GM12891 (cell line): Measurements from ENCODE around the gene RIBC2.

Source experiments
- DNase-seq: peaks from one replicate; pipeline ENCODE4 v3.0.0; 2011; ENCODE audit warnings: low spot score; ENCODE audit not compliant: insufficient read length
- FAIRE-seq: peaks from 2 replicates; lab custom pipeline; 2011; peaks lifted over from hg19 to GRCh38; lab: Jason Lieb, UNC
- PAX5 ChIP-seq: IDR thresholded peaks from 2 replicates; pipeline ENCODE4 v1.6.1; 2011; ENCODE audit warnings: low read length, moderate library complexity, mild to moderate bottlenecking; ENCODE audit not compliant: insufficient read depth, severe bottlenecking
- POLR2A ChIP-seq: IDR thresholded peaks from 2 replicates; pipeline ENCODE4 v1.6.1; 2011; ENCODE audit warnings: low read depth, low read length, control low read depth
- POLR2AphosphoS5 ChIP-seq: IDR thresholded peaks from 2 replicates; pipeline ENCODE4 v1.6.1; 2011; ENCODE audit warnings: low read depth, low read length, control low read depth
- POU2F2 ChIP-seq: IDR thresholded peaks from 2 replicates; pipeline ENCODE4 v1.6.1; 2011; ENCODE audit warnings: low read depth, mild to moderate bottlenecking, control low read depth, low read length, moderate library complexity
- SPI1 ChIP-seq: IDR thresholded peaks from 2 replicates; pipeline ENCODE4 v1.6.1; 2011; ENCODE audit warnings: low read depth, low read length, control low read depth
- TAF1 ChIP-seq: IDR thresholded peaks from 2 replicates; pipeline ENCODE4 v1.6.1; 2011; ENCODE audit warnings: low read depth, low read length, control low read depth

RIBC2 gene

DNA sequence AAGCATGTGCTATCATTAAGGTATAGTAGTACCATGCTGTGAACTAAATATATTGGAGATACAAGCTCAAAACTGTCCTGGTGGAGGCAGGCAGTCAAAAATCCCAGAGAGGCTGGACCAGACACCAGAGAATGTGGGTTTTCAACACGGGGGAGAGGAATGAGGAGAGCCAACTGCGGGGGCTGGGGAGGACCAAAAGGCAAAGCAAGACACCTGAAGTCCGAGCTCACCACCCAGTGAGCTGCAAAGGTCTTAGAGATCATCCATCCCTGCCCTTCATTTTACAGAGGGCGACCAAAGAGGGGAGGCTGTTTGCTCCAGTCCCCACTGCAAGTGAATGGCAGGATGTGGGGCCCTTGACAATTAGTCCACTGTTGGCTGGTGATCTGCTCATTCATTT lies 10.0 kb downstream of the RIBC2 start:
- no peak for DNase-seq
- no peak for FAIRE-seq
- no peak for TF ChIP-seq SPI1
- no peak for TF ChIP-seq POU2F2
- no peak for TF ChIP-seq TAF1
- TF ChIP-seq PAX5 = no peak

DNA sequence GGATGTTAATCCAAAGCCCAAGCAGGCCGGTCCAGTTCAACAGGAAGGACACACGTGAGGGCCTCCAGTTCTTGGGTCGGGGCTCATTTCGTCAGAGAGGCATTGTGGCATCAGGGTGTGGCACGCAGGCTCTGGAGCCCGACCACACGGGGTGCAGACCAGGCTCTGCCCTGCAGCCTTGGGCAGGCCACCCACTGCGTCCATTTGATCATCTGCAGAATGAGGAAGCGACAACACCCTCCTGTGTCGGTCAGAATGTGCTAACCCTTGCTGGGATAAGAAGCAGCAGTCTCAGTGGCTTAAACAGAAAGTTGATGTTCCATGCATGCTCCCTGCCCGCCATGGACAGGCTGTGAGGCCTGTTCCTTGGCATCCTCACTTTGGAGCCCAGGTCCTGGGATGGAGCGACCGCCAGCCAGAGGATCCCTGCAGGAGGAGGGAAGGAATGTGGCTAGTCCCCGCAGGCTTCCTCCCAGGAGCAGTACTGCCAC lies 10.8 kb downstream of the RIBC2 start:
- no peak for FAIRE-seq
- TF ChIP-seq POLR2A = no peak
- TF ChIP-seq POLR2AphosphoS5 = no peak
- TF ChIP-seq POU2F2 = no peak
- no peak for TF ChIP-seq SPI1
- TF ChIP-seq PAX5 = no peak
- TF ChIP-seq TAF1 = no peak
- no peak for DNase-seq

DNA sequence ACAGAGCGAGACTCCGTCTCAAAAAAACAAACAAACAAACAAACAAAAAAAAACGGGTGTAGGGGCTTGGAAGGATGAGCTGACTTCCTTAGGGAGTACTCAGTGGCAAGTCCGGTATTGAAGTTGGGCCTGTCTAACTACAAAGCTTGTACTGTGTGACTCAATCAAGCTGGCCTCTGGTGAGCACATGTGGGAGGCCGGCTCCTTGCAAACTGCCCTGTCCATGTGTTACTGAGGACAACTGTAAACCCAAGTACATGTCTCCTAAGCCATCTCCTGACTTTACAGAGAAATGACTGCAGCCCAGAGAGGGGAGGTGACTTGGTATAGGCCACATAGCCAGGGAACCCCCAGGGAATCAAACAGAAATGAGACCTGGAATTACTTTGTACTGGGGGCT lies 11.6 kb downstream of the RIBC2 start:
- DNase-seq (no peak), FAIRE-seq (no peak)
- TF ChIP-seq PAX5 (no peak), TAF1 (no peak), POLR2A (no peak), POU2F2 (no peak)

DNA sequence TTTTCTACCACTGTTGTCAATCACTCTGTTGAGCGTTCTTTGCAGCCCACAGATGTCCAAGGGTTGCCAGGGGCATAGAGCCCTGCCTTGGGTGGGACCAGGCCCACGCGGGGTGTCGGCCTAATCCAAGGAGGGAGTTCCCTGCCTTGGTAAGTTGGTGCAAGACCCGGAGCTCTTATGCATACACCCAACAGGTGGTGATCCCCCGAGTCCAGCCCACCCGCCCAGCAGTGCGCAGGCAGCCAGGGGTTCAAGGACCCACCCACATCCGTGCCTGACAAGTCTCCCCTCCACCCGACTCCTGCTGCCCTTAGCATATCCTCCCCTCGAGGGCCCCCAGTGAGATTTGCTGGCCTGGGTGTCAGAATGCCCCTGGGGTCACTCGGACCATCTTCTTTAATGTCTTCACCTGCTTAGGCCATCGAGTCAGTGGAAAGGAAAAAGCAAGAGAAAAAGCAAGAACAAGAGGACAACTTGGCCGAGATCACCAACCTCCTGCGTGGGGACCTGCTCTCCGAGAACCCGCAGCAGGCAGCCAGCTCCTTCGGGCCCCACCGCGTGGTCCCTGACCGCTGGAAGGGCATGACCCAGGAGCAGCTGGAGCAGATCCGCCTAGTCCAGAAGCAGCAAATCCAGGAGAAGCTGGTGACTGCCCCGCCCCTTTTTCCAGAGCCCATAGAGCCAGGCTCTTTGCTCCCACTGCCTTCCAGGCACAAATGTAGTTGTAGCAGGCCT lies 12.2 kb downstream of the RIBC2 start:
- DNase-seq = no peak
- TF ChIP-seq SPI1 (no peak), POU2F2 (no peak), PAX5 (no peak), POLR2AphosphoS5 (no peak), POLR2A (no peak), TAF1 (no peak)
- FAIRE-seq = no peak

DNA sequence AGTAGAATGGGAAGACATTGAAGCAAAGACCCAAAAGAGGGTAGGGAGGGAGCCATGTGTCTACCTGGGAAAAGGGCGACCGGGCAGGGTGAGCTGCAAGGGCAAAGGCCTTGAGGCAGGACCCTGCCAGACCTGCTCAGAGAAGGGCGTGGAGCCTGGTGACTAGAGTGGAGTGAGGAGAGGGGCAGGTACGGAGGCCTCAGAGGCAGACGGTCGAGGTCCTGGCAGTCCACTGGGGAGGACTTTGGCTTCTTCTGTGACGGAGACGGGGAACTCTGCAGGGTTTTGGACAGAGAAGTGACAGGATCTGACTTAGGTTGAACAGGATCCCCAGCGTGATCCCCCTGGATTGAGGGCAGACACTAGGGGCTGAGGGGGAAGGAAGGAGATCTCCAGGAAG lies 12.9 kb downstream of the RIBC2 start:
- DNase-seq = no peak
- no peak for TF ChIP-seq PAX5
- TF ChIP-seq POLR2A = no peak
- TF ChIP-seq POLR2AphosphoS5 = no peak
- no peak for TF ChIP-seq SPI1
- no peak for TF ChIP-seq POU2F2
- TF ChIP-seq TAF1 = no peak
- FAIRE-seq = no peak

DNA sequence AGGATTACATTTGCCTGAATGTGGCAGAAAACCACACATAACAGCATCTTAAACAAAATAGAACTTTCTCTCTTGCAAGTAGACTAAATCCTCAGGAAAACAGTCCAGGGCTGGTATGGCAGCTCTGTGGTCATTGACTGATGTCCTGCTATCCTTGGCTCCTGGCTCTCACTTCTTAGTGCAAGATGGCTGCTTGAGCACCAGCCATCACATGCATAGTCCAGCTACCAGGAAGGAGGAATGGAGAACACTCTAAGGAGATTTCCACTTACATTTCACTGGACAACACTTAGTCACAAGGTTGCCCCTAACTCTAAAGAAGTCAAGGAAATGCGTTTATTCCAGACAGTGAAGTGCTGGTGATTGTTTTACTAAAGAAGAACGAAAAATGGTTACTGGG lies 13.6 kb downstream of the RIBC2 start:
- TF ChIP-seq POU2F2 (no peak), POLR2AphosphoS5 (no peak), POLR2A (no peak), SPI1 (no peak), TAF1 (no peak), PAX5 (no peak)
- FAIRE-seq = no peak
- DNase-seq = no peak

DNA sequence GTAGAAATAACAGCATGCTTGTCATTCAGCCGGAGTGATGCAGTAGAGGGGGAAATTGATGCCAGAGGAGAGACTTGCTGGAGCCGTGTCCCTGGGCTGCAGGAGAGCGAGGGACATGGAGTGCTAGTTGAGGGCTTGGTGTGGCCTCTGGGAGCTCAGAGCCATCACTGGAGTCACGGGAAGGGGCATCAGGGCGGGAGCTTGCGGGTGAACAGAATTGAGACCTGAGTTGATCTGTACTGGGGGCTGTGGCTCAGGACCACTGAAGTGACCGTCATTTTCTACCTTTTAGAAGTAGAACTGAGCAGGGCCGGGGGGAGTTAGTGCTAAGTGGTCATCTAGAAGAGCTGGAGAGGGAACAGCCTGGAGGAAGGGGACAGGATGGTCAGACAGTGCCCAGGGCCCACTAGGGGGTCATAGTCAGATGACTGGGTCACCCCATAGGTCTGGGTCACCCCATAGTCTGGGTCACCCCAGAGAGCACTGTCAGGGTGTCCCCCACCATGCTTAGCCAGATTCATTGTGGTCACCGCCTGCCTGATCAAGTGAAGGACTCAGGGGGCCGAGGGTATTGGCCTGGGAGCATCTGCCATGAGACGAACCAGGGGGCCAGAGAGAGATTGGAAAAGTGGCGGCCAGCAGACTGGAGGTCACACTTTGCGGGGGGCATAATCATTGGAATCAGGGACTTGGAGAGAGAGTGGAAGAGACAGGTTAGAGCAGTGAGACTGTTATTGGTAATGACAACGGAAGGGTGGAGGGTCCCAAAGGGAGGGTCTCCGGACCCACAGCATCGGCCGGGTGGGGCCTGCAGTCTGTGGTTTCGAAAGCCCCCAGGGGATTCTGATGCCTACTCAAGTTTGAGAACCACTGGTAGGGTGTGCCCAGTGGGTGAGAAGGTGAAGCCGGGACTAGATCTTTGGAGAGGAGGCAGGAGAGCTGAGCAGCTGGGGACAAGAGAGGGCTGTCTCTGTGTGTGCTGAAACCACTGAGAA lies 15.2 kb downstream of the RIBC2 start:
- TF ChIP-seq PAX5 (no peak), POU2F2 (no peak), POLR2AphosphoS5 (no peak), POLR2A (no peak), TAF1 (no peak), SPI1 (no peak)
- DNase-seq (no peak), FAIRE-seq (no peak)

DNA sequence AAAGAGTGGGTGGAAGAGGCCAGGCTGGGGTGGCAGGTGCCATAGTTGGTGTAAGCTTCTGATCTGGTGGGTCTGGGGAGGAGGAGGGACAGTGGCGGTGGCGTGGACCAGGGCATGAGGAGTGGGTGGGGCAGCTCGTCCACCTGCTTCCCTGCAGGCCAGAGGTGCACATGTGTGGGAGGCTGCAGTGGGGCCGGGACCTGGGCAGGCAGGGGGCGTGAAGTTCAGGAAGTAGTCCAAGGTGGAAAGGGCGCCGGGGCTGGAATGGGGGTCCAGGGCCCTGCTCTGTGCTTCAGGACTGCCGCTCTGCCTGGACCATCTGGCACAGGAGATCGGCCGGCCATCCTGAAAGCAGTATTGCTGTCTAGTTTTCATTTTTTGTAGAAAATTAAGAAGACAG lies 15.9 kb downstream of the RIBC2 start:
- TF ChIP-seq POLR2A = no peak
- TF ChIP-seq SPI1 = no peak
- TF ChIP-seq POLR2AphosphoS5 = no peak
- TF ChIP-seq POU2F2 = no peak
- no peak for TF ChIP-seq PAX5
- no peak for TF ChIP-seq TAF1
- FAIRE-seq = no peak
- no peak for DNase-seq

DNA sequence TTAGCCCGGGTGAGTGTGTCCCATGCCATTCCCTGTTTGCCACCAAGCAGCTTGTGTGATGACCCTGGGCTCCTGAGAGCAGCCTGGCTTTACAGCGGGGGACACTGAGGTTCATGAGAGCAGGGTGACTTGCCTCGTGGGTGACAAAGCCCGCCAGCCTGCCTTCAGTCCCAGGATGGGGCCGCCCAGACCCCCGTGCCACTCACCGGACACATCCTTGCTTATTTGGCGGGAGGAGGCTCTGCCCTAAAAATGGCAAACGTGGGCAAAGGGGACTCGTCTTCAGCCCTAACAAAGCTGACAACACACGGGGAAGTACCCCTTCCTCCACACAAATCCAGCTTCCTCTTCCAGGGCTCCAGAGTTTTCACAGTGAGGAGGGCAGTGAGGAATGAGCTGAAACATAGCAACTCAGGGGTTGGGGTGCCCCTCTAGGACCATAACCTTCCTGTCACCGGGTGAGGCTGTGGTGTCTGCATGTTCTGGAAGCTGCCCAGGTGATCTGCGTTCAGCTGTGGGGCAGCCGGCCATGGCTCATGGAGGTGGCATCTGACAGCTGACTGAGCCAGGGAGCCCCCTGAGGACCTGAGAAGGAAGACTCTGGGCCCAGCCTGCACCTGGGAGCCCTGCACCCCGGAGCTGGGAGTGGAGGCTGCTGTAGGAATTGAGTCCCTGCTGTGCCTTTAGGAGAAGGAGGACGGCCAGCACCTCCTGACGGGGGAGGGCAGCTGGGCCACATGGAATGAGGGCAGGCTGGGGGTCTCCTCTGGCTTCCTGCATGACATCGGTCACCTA lies 16.7 kb downstream of the RIBC2 start:
- no peak for TF ChIP-seq PAX5
- no peak for TF ChIP-seq POU2F2
- no peak for TF ChIP-seq TAF1
- no peak for TF ChIP-seq SPI1
- no peak for TF ChIP-seq POLR2AphosphoS5
- no peak for TF ChIP-seq POLR2A
- DNase-seq (no peak), FAIRE-seq (no peak)
